NCI-H2107 treated with DMSO at 0.1 percent for 48 hours (cell line): ENCODE measurements around the gene SH3YL1.

ENCODE experiments used
- DNase-seq: peaks from one replicate; lab custom pipeline; 2025; ENCODE audit not compliant: unreplicated experiment; lab: John Stamatoyannopoulos, UW

SH3YL1 gene

DNA sequence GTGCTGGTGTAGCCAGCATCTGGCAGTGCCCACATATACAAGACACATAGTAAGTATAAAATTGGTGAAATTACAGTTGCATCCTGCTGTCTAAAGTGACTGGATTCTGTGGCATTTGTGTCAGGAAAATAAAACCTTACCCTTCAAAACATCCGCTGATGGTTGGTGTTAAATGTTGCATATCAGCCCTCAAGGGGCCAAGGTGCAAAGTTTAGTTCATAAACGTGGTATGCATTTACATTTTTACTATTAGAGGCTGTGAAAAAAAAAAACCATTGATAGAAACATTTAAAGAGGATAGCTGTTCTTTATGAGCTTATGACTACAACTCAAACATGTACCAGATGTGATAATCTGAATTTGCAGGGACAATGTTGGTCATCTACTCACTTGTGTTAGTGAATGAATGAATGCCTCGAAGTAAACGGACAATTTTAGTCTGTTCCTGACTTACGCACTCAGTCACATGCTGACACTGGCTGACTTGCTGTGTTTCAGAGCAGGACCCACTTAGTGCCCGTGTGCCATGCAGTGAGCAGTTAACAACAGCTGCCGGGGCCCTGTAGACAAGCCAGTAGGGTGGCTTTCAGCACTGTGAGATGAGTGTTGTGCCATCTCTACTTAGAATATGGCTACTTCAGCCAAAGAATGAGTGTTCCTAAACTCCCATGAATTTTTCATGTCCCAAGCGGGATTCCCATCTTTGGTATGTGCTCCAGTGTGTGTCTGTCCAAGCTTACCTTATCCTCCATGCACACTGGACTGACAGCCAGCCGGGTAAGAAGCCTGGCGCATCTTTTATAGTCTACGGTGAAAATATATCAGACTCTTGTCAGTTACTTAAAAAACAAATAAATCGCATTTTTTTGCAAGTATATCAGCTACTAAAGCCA lies 18.8 kb upstream of the SH3YL1 start:
- DNase-seq, result no peak

DNA sequence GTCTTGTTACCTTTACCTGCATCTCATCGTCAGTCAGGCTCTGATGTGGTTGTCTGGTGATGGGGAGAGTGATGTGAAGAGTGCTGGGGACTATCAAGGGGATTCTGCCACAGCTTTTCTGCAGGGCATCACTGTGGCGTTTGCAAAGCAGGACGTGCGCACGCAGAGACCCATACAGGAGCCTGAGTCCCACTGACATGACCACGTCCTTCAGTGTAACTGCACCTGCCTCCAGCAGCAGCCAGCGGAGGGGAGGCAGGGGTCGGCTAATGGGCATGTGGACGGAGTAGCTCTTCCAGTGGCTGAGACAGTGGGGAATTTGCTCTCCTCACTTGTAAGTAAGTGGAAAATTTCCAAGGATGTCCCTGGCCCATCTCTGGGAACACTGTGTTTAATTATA lies 17.5 kb upstream of the SH3YL1 start:
- DNase-seq, result no peak

DNA sequence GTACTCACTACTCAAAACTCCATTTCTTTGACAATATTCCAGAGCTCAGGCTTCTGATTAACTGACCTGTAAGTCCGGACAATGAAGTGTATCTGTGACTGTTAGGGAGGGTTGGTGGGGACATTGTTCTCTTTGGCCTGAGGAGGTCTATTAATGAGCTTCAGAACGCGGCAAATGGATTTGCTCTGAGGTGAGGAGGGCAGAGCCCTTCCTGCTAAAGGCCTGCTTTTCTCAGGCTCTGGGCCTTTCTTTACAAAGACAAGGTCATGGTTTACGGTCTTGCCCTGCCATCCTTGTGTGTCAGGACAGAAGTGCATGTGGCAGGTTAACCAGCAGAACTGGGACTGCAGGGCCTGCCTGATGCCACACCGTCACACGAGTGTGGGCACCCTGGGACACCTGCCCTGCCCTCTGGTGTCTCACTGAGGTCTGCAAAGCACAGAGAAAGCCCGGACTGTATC lies 16.8 kb upstream of the SH3YL1 start:
- DNase-seq, result no peak

DNA sequence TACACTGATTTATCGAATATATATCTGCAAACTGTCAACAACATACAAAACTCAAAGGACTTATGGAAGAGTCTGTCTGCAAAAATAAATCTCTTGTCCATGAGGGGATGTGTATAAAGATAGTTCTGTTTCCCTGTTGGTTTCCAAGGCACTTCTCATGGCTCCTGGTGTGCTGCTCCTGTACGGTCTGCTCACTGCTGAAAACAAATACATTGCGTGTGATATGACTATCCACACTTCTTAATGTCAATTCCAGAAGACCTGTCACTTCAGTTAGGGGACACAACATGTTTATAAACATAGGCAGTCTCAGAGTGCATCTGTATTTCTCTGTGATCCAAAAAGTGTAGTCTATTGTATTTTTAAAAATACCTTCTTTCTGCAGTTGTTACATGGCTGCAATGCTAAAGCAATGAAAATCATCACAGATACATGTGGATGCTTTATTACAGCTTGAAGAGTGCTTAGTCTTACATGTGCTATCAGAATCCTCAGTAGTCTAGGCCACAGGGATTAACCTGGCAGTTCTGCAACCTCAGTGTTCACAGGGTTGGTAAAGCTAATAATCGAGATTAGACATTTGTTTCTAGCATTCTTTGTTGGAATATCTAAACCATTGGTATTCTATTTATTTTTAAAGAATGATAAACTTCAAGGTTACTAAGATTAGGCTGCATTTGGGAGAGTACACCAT lies 16.3 kb upstream of the SH3YL1 start:
- no peak for DNase-seq

DNA sequence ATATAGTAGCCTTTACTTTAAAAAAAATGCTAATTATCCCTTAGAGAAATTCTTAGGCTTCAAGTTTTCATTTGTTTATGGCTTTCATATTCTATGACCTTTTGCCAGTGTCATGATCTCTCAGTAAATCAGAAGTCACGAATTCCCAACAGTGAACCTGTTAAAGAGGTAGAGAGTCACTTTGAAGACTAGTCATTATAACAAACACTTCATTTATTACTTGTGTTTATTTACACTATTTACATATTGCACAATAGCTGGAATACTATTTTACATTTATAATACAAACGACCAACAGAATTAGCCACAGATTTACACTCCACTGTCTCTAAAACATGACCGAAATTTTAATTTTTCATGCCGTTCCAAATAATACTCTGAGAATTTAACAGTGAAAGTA lies 15.5 kb upstream of the SH3YL1 start:
- no peak for DNase-seq

DNA sequence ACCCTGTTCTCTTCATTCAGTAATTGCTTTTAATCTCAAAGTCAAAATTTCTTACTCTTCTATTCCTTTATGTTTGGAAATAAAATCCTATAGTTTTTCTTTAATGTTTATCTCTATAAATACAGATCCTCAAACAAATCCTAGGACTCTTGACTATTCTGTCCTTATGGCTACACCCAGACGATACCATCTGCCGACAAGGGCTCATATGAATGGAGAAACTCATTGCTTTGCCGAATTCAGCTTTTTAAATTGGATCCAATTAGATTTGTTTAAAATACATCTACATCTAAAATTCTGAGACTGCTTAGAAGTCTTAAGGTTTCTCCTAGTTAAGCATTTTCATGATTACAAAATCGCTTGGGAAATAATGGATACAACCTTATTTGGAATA lies 15.1 kb upstream of the SH3YL1 start:
- DNase-seq, result no peak

DNA sequence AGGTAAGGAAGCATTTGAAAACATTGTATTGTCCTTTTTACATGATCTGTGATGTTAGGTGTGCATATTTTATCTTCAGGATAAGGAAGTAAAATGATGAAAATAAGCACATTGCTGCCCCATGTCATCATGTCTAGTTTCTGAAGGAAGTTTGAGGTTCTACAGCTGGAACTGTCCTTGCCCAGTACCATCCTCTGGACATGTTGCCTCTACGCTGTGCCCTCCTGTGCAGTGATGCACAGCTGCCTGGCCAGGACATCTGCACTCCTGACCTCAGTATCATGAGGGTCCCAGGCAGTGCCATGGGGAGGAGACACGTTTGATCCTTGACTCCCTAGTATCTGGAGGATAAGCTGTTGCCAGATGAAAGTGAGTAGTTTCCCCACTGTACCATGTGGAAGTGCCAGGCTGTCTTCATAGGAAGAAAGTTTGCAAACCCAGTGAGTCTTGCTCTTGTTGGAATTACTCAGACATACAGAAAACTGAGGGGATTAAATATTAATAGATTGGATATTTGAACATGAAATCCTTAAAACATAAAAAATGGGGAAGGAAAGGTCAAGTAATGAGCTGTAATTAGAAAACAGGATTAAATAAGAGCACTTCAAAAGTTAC lies 14.6 kb upstream of the SH3YL1 start:
- DNase-seq, result no peak

DNA sequence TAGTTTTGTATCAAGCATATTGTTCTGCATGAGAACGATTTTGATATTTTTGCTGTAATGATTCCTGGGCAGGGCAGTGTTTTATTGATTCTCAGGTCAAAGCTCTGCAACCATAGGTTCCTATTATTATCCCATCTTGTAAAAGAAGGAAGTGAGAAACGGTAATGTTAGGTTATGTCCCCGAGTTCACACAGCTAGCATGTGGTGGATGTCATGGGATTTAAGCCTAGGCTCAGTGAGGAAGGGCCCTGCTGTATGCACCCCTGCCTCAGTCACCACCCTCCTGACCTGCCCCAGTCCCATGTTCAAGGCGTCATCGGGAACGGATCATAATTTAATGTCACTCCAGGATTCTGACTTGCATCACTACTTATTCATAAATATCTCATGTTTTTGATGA lies 11.6 kb upstream of the SH3YL1 start:
- no peak for DNase-seq

DNA sequence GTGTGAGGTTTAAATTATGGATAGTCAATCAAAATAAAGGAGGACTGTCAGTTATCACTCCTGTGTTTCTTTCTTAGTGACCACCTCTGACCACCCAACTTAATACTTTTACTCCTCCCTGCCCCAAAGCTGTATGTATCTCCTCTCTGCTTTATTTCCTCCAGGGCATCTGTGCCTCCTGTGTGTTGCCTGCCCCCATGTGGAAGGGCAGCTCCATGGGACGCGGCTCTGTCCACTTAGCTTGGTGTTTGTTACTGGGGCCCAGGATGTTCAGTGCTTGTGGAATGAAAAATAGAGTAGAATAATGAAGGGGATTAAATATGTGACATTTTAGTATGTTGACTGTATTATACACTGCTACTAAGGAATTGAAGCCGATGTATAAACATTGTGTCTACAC lies 10.7 kb upstream of the SH3YL1 start:
- DNase-seq, result no peak

DNA sequence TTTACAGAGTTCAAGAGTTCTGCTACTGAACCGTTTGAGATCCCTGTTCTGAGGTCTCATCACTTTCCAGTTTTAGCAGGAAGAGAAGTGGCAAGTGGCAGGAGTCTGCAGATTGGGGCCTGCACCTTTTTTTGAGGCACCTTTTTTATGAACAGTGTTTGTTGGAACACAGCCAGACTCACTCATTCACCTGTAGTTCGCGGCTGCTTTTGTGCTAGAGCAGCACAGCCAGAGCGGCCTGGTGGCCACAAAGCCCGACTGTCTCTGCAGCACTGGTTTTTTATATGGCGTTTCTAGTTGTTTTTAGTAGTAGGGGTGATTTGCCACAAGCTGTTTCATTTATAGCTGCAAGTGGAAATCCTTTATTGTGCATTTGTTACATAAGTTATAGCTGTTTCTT lies 9.5 kb upstream of the SH3YL1 start:
- peak; percentile 35 for DNase-seq

DNA sequence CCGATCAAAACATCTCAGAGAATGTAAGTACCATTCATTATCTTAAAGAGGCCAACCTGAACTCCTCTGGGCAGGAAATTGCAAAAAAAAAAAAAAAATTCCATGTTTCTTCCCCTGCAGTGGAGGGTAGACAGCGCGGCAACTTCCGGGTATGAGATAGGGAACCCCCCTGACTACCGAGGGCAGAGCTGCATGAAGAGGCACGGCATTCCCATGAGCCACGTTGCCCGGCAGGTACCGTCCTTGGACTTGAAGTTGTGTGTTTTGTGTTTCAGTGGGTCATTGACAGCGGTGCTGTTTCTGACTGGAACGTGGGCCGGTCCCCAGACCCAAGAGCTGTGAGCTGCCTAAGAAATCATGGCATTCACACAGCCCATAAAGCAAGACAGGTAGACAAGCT lies 8.1 kb upstream of the SH3YL1 start:
- no peak for DNase-seq

DNA sequence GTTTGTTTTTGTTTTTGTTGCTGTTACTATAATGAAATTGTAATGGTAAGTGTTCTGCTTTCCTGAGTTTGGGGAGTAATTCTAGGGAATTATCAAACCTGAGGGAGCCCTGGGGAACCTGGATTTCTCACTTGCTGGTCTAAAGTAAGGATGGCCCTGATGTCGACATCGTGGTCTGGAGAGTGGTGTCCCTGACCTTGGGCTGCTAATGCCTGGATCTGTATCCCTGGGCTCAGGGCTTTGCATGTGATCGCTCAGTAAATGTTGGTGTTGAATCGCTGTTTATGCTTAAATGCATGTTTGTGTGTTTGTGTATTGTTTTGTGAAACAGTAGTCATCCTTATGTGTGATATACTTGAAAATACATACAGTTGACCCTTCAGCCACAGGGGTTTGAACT lies 7.0 kb upstream of the SH3YL1 start:
- no peak for DNase-seq

DNA sequence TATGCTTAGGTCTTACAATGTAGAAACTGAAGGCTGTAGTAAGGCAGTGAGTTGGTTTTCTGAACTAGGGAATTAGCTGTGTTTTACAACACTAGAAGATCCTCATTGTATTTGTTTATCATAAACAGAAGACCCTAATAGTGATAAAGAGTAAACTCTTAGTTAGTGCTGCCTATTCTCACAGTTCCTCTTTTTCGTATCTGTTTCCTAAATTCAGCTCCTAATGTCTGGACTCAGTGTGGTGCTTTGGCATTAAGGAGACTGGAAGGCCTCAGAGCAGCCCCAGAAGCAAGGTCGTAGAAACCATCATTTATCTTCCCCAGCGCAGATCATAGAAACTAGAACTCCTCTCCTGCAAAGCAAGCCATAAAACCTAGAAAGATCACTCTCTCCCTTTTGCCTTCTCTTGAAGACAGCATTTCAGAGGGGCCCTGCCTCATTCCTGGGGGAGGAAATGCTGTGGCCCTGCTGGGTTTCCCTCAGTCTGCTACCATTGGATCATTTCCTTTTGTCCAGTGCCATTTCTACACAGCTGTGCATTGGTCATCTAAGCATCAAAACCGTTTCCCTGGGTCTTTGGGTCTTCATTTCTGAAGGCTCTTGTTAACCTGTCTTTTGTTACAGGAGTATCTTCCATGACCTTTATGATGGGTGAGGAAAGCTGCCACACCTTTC lies 5.7 kb upstream of the SH3YL1 start:
- no peak for DNase-seq

DNA sequence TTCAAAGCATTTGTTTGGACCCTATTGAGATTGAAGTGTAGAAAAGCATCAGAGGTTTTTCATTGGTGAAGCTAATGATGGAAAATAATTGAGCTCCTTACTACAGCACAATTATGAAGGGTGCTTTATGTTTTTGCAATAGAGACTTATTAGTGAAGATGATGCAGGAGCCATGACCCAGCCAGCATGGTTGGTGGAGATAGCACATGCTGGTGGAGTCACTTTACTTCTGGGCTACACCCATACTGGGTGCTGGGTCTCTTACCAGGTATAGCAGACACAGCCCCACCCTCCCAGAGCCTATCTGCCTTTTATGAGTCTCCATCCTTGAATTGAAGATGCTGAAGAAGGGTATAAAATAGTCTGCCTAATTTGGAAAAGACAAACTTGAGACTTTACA lies 4.5 kb upstream of the SH3YL1 start:
- no peak for DNase-seq

DNA sequence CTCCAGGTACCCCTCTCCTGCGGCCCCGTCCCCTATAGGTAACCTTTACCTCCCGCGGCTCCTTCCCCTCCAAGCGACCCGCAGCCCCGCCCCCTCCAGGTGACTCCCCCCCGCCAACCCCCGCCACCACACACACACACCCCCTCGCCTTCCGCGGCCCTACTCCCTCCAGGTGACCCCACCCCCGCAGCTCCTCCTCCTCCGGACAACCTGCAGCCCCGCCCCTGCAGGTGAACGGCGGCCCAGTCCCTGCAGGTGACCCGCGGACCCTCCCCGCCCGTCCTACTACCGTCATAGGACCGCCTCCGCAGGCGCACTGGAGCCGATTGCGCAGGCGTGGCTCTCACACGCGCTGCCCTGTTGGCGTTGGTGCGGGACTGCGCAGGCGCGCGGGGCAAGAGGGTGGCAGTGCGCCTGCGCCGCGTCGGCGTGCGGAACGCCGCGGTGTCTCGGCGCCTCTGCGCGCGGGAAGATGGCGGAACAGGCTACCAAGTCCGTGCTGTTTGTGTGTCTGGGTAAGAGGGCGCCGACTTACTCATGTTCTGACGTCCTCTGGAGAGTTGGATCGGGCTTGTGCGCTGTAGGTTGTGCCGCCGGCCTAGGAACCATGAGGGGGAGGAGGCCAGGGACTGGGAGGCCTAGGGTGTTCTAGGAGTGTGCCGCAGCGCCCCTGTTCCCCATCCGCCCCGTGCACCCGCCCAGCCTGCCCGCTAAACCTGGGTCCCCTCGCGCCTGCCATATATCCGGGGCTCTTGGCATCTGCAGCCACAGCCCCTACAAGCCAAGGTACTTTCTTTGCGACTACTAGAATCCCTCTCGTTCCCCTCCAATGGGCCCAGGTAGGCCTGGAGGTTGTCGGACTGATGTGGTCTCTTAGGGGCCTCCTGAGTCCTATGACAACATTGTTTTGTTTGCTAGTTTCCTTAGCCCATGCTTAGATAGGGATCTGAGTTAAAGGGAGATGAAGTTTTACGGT lies 949 bp upstream of the SH3YL1 start, which contains the start of gene ACP1:
Gene ACP1 (plus strand): TSS at position 455 of the 976 bp plus-strand sequence. CDS start 18 bp downstream, at position 473.
- DNase-seq, result peak; percentile 85

DNA sequence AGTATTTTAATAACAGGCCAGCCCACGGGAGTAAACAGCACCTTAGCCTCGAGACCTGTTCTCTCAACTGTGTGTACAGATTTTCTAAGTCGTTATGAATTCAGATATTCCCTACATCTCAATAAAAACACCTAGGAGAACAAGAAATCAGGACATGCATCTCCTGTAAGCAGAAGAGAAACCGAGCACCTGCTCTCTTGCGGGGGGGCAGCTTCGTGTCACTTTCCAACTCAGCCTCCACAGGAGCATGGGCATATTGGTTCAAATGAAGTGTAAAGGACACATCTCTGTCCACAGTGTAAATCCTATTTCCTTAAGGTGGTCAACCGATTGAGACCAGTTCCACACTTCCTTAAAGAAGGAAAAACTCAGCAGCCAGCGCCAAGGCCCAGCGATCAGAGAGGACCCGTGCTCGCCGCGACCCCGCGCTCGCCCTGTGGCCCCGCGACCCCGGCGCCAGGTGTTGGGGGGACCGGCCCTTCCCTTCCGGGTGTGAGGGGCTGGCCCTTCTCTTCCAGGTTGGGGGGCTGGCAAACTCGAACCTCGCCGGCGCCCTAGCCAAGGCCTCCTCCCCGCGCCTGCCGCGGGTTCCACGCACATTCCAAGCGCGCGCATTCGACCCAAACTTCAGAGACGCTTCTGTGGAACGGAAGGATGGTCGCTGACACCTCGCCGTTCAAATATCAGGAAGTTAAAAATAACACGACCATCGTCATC lies 652 bp downstream of the SH3YL1 start:
- DNase-seq, result no peak

DNA sequence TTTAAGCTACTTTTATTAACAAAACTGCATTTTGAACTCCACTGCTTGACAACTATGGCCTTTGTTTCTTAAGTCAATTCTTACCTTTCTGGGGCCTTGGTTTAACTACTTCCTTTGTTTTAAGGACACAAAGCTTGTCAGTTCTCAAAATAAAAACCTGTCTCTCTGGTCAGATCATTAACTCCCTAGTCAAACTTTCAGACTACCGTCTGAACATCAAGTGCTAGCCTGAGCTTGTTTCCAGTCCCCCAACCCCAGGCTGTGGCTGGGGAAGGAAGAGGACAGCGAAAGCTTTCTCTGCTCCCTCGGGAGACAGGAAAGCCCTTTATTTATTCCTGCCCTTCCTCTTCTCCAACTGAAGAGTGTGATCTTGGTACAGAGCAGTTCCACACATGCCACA lies 1.7 kb downstream of the SH3YL1 start:
- no peak for DNase-seq

DNA sequence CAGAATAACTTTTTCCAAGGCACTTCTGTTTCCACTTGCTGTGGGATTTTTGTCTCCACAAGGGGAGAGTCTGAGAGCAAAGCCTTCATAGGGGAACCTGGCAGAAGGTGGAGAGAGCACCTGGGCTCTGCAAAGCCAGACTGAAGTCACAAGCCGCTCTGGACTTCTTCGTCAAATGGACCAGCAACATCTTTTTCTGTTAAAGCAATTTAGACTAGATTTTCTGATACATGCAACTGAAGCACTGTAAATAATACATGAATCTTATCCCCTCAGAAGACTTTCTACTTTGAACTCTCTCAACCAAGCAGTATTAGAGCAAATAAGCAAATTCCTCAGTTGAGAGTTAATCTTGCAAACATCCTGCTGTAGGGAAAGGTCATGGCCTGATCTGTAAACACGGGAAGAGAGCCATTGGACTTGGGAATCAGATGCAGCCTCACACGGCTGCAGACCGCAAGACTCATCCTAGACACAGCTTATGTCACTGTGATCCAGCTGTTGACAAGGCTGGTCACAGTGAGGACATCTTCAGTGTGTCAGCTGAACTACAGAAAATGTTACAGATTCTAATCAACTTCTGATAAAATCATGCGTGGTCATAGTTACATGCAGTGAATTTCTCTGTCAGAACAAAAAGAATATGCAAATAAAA lies 3.2 kb downstream of the SH3YL1 start:
- no peak for DNase-seq

DNA sequence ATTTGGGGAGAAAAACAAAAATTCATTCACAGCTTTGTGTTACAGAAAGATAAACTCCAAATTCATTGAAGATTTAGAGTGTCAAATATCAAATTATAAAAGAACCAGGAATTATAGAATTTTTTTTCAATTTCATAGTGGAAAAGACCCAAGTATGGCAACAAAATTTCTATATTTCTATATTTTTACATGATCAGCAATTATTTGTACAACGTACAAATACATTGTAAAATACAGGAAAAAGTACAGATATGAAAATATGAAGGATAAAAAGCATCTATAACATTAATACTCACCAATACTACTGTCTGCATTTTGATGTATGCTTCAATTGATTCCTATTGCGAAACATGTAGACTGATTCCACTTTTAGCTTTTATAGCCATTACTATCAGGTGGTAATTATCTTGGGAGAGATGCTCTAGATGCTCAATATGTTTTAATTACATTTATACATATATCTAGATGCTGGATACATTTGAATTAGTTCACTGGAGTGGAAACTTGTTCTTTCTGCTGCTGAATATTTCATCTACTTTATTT lies 4.0 kb downstream of the SH3YL1 start:
- DNase-seq, result no peak
